HG02852 (cell line): ENCODE results near the gene OTUB2.

ENCODE experiments used
- ATAC-seq: cut with Tn5 transposase; IDR thresholded peaks from one replicate; pipeline ENCODE4 v1.9.1; 2021; ENCODE audit warnings: mild to moderate bottlenecking, moderate library complexity; ENCODE audit not compliant: unreplicated experiment

OTUB2 gene

DNA sequence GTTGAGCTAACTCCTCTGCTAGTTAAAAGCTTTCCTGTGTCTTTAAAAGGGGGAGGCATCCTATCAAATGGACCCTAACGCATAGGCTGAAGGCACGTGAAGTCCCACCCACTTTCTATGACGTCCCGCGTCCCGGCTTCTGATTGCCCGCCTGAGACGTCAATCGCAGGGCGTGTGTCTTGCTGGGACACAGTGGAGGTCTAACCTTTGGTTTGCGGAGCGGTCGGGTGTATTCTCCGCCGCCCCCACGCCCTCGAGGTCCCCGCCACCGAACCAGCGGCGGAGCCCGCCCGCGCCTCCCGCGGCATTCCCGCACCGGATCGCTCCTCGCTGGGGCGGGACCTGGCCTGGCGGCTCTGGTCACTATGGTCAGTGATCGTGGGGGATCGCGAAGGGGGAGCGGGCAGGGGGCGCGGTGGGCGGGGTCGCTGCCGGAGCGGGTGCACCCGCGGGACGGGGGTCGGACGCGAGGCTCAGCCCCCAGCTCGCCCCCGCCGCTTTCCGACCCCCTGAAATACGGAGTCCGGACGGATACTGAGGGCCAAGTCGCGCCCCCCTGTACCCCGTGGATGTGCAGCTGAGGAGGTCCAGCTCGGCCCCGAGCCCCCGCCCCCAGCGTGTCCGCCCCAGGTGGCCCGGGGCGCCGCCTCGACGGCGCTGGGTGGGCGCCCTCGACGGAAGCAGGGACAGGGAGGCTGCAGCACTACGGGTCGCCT is at the start of gene OTUB2:
Gene OTUB2 (plus strand): TSS at position 168 of the 716 bp plus-strand sequence. CDS start 198 bp downstream, at position 366.
- peak; percentile 99 for ATAC-seq

DNA sequence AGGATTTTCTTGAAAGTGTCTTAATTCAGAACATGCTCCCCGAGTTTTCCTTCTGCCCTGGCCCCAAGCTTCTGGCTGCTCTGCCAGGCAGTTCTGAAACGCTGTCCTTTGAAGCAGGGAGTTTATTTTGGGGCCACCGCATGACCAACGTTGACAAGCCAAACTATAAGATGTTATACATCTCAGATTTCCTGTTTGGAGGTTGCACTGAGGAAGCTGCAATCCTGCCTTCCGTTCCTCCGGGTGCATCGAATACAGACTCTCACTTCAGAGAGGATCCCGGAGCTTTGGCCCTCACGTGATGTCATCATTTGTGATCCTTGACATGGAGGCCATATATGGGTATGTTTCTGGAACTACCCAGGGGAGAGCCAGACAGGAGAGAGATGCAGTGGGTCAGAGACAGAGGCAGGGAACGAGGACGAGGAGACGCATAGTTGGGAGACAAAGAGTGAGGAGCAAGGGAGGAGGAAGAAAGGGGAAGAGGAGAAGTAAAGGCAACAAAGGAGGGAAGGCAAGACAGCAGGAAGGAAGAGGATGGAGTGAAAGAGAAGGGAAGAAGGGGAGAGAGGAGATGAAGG is 49.6 kb upstream of the OTUB2 start, which contains the start of gene ASB2:
Gene ASB2 (minus strand): TSS at position 94 of the 581 bp plus-strand sequence. CDS start 12,031 bp downstream, outside the sequence.
- peak; percentile 14 for ATAC-seq

DNA sequence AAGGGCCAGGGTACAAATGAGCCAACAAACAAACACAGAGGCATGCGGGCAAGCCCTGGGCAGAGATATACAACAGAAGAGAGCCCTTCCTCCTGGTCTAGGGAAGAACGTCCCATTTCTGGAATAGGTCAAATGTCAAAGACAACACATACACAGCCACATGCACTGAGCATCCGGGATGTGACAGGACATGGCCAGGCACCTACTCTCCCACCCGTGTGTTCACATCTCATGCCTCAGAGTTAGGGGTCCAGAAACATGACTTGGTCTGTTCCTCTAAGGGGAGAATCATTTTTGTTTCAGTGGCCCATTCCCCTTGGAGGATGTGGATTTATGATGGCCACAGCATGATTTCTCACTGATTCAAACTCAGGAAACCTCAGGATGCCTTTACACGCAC is 49.0 kb upstream of the OTUB2 start:
- ATAC-seq: no peak

DNA sequence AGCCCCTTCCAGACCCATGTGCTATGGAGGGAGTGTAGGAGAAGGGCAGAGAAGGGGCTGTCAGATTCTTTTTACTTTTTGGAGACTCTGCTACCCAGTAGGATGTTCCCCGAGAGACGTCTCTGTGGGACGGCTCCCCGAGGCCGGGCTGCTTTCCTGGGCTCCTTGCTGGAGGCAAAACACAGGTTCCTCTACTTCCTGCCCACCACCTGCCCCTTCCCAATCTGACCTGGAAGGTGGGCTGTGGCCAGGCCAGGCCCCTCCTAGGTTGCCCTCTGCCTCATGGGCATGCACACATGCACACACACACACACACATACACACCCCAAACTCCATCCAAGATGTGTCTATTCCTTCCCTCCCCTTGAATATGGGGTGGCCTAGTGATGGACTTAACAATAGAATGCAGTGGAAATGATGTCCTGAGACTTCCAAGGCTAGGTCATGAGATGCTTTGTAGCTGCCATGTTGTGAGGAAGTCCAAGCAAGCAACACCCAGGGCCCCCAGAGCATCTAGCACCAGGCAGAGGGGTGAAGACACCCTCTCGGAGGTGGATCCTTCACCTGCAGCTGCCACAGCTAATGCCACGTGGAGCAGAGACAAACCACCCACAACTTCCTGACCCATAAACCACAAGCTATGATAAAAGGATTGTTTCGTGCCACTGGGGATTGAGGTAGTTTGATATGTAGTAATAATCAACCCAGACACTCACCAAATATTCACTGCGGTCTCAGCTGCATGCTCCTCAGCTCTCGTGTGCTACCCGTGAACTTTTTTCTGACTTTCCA is 48.2 kb upstream of the OTUB2 start:
- ATAC-seq: peak; percentile 26

DNA sequence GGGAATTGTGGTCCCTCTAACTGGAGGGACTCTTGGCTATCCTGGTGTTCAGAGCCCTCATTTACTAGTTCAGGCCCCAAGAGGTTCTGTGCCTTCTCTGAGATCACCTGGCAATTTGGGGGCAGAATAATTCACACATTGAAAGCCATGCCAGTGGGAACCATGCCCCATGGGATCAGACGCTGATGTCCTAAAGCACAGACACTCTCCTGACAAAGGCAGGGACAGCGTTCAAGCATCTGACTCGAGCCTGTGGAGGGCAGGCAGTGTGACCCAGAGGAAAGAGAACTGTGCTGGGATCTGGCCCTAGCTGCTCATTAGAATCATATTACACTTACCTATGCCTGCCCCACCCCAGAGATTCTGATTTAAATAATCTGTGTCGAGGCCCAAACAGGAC is 47.4 kb upstream of the OTUB2 start:
- no peak for ATAC-seq

DNA sequence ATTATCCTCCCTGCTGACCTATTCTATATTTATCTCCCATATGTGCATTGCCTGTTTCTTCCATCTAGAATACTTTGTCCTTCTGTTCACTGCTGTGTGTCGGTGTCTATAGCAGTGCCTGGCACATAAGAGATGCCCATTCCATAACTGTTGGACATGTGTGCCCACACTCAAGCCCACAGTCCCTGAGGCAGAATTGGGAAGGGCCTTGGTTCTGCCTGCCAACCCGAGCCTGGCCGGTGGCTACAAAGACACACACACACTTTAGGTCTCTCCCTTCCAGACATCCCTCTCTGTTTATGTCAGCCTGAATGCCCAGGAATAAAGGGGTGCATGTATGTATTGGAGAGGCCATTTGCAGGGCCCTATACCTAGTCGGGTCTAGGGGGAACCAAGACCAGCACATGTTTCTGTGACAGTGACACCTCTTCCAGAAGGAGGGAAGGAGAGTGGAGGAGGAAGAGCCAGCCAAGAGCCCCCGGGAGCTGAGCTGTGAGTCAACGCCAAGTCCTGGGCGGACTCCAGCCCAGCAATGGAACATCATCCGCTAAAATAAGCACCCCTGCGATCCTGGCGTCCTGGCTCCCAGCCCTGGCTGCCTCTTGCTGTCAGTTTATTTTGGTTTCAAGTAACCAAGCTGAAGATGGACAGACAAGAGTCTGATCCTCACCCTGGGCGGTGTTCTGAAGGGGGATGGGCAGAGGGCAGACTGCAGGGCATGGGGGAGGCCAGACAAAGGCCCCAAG is 45.5 kb upstream of the OTUB2 start:
- ATAC-seq: no peak

DNA sequence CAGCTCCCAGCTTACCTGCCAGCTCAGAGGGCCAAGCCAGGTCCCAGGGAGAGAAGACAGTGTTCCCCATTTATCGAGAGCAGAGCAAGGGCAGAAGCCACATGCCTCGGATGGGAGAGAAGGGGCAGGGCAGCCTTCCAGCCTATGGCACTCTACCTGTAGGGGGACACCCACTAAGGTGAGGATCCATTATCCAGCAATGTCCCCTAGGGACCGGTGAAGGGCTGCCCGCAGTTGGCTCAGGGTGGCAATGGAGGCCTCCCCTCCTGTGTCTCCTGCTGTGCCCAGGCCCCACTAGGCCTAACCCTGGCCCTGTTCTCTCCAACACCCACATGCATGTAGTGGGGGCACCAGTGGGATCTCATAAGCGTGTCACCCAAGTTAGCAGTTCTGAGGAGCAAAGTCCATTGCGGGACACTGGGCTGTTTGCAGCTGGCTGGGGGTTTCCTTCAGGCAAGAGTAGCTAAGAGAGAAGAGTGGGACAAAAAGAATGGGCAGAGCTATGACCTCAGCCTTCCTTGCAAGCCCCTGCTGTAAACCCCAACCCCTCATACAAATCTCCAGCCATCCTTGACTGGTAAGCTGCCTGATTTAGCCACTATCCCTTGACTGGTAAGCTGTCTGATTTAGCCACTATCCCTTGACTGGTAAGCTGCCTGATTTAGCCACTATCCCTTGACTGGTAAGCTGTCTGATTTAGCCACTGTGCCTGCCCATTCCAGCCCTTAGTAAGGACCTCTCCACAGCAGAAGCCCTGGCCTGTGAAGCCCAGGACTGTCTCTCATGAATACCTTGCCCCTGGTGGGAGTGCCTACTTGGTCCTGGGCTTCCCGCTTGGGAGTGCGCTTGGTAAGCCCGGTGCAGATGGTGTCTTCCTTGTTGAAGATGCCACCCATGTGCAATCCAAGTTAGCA is 44.6 kb upstream of the OTUB2 start:
- no peak for ATAC-seq

DNA sequence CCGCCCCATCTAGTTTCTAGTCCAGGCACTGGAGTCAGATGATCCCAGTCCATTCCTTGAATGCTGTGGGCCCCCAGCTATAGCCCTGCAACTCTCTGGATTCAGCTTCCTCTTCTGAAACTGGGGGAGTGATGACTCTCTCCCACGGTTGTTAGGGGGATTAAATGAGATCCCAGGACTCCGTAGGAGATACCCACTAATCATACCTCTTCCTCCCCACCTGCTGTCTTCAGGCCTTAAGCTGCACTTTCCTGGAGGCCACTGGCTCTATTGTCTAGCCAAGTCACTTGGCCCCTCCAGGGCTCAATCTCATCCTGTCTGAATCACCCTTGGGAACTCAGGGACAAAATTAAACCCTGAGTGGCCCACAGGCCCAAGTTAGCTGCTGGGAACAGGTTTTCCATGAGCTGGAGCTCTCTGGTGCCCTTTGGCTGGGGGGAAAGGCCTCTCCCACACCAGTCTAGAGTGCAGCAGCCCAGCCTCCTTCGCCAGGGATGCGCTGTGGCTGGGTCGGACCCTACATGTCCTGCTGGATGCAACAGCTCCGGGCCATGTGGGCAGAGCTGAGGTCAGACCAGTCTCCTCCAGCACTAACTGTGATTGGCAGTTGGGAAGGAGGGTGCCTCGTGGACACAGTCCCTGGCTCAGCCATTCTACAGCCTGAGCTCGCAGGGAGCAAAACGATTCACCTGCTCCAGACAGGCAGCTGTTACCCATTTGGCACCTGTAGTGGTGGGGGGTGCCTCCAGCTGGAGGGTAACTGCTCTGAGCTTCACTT is 43.7 kb upstream of the OTUB2 start:
- ATAC-seq: no peak

DNA sequence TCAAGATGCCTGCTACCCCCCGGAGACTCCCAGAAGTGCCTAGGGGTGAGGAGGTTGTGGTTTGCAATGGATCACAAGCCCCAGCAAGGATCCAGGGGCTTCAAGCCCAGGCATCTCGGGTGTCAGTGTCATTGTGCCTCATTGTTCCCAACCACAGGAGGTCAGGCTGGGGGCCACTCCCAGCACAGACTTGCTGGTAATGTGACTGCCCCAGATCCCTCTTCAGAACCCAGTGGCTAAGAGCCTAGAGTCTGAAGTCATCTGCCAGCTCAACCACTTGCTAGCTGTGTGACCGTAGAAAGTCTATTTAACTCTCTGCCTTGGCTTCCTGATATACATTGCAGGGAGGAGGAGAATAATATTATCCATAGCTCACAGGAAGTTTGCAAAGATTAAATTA is 42.1 kb upstream of the OTUB2 start:
- ATAC-seq: no peak

DNA sequence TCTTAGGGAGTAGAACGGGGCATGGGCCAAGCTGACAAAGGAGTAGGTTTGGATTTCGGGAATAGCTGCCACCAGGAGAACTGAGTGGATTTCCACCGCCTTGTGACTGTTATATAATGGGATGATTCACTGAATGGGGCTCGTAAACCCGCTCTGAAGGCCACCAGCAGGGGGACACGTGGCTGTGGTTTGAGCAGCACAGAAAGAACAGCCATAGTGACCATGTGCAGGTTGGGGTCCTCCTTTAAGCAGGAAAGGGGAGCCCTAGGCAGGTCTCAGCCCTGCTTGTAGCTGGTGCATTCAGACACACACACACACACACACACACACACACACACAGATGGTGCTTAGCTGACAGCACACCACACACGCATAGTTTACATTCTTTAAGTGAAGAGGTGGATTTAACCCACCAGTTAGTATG is 41.1 kb upstream of the OTUB2 start:
- no peak for ATAC-seq

DNA sequence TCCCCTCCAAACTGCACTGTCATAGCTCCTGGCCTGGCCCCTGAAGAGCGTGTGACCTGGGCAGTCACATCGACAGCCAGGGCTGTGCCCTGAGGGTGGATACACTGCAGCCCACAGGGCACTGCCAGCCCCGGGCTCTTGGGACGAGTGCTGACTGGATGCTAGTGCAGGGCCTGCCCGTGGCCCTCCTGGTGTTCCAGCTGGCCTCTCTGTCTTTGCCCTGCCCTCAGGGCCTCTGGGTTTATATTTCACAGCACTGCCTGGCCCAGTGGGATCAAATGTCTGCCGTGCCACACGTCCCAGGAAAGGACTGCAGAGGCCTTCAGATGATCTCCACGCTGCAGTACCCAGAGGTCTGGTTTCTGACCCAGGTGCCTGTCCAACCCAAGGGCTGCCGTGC is 39.2 kb upstream of the OTUB2 start:
- ATAC-seq: no peak

DNA sequence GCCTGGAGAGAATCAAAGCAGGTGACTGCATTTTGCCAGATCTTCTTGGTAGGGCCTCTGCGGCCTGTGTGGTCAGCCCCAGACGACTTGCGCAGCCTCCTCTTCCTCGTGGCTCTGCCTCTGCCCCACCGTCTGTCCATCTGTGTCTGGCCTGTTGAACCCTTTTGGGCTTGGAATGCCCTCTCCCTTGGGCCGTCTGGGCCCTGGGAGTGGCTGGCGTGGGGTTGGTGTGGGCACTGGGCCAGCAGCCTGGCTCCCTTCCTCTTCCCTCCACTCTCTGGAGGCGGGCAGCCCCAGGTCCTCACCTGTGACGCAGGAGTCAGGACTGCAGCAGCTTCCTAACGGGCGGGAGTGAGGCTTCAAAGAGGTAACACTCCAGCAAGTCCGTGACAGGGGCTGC is 38.8 kb upstream of the OTUB2 start:
- no peak for ATAC-seq

DNA sequence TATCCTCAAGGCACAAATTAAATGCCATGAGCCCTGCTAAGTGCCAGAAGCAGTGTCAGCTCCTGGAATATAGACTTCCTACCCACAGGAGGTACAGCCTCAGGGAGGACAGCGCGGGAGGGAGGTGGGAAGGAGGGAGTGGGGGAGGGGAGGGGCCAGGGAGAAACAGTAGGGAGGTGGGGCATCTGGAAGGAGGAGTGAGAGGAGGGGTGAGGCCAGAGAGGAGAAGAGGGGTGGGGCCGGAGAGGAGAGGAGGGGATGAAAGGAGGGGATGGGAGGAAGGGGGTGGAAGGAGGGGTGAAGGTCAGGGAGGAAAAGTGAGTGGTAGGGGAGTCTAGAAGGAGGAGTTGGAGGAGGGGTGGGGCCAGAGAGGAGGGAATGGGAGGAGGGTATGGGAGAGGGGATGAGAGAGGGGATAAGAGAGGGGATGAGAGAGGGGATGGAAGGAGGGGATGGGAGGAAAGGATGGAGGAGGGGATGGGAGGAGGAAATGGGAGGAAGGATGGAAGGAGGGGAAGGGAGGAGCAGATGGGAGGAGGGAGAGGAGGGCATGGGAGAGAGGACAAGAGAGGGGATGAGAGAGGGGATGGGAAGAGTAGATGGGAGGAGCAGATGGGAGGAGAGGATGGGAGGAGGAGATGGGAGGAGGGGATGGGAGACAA is 38.2 kb upstream of the OTUB2 start:
- no peak for ATAC-seq

DNA sequence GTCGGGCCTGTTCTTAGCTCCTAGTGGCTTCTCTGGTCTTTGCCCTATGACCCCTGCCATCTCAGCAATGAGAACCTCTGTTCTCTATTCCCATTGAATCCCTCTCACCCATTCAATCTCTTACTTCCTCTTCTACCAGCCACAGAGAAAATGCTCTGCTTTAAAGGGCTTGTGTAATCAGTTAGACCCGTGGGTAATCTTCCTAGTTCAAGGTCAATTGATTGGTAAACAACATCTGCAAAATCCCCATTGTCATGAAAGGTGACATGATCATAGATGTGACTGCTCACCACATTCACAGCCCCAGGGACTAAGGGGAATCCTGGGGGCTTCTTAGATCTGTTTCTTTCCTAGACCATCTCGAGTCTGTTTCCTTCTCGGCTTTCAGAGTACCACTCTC is 36.2 kb upstream of the OTUB2 start:
- ATAC-seq: peak; percentile 56

DNA sequence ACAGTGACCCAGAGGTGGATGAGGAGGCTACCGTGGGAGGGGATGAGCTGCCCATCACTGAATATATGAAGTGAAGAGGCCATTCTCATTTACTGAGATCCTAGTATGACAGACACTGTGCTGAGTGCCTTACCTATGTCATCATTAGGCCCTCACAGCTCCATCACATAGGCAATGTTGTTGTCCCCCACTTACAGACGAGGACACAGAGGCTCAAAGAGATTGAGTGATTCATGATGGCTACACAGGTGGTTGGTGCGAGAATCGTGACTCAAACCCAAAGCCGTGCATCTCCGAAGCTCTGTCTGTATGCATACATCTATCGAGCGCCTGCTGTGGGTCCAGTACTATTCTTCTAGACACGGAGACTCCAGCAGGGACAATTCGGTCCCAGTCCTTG is 34.9 kb upstream of the OTUB2 start:
- no peak for ATAC-seq

DNA sequence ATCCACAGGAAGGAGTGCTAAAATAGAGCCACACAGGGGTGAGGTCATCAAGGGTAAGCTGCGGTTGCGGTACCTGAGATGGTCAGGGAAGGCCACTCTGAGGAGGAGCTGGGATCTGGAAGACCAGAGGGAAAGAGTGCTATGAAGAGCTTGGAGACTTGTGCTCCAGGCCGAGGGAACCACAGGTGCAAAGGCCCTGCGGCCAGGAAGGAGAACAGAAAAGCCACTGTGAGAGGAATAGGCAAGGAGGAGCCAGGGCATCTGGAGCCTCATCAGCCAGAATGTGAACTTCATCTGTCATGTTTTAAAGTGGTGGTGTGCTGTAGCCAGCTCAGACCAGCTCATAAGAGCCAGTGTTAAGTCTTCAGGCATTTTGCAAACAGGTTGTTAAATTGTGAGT is 34.5 kb upstream of the OTUB2 start:
- ATAC-seq: no peak

DNA sequence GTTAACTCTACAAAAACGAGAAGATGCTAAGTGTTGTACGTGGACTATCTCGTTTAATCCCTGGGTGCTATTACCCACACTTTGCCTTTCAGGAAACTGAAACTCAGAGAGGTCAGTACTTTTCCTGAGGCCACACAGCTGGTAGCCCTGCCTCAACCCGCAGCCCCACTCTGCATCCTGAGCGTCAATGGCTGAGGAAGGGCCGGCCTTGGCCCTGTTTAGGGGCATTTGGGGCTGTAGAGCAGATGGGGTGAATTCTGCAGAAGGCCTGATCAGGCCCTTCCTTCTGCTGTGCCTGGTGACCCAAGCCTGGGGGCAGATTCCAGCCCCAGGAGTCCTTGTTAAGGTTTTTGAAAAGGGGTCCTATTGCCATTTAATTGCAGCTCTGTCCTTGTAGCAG is 32.8 kb upstream of the OTUB2 start:
- ATAC-seq: no peak

DNA sequence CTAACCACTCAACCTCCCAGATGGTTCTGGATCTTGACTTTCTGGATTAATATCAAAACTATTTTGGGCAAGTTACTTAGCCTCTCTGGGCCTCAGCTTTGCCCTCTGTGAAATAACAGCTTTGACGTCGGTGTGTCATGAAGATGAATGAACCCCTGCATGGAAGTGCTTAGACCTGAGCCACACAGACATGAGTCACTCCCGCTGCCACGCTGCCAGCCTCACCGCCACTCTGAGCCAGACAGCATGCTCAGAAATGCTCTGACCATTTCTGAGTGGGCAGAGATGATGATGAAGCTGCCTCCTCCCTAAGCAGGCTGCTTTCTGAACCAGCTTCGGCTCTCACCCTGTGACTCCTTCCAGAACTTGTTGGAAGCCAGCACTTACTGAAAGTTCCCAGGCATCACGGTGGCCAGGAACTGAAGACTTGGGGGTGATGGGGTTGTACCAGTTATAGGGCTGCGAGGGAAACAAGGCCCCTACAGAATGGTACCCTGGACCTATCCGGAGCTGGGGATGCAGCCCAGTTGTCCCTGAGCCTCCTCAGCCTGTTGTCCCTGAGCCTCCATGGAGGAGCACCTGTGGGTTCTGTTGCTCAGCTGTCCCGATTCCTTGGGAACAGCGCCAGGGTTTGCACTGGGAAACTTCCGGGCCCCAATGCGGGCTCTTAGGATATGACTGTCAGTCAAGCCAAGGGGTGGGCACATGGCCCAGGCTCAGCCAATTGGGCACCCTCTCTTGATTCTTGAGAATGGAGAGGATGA is 31.0 kb upstream of the OTUB2 start:
- ATAC-seq: no peak
